ENCODE measurements around the gene GLCE.

DNA sequence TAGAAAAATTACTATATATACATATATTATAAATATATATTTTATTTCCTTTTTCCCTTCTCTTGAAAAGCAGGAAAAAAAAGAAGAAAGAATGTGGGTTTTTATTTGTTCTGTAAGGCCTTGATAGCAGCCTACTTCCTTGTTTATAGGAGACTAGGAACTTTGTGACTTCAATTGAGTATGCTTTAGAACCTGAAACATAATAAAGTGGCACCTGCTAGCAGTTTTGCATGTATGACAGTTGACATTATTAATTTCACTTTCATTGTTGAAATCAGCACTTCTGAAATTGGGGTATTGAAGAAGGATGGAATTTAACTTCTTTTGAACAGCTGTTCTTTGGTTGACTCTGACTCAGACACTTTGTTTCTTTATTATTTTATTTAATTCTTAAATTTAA is 56.9 kb downstream of the GLCE start:
- TF ChIP-seq, protein P1, sequence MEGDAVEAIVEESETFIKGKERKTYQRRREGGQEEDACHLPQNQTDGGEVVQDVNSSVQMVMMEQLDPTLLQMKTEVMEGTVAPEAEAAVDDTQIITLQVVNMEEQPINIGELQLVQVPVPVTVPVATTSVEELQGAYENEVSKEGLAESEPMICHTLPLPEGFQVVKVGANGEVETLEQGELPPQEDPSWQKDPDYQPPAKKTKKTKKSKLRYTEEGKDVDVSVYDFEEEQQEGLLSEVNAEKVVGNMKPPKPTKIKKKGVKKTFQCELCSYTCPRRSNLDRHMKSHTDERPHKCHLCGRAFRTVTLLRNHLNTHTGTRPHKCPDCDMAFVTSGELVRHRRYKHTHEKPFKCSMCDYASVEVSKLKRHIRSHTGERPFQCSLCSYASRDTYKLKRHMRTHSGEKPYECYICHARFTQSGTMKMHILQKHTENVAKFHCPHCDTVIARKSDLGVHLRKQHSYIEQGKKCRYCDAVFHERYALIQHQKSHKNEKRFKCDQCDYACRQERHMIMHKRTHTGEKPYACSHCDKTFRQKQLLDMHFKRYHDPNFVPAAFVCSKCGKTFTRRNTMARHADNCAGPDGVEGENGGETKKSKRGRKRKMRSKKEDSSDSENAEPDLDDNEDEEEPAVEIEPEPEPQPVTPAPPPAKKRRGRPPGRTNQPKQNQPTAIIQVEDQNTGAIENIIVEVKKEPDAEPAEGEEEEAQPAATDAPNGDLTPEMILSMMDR (IDR thresholded peaks at IDR 0.05) = no peak
- no peak for TF ChIP-seq EP300 (IDR thresholded peaks at IDR 0.05)
